ENCODE results near the gene ABI3. TPM values are rescaled to one million over a fixed set of nuclear protein-coding genes. Genes with fewer than 3 reads are reported as not detected.
A peak's percentile ranks its signal among the peaks of the same experiment; 100 is the strongest.

The ABI3 gene
- total and polyA plus RNA-seq, 9 of the 15 experiments (the other 6 are each of a cell fraction or from before 2014, with no cell fraction given) = not detected

DNA sequence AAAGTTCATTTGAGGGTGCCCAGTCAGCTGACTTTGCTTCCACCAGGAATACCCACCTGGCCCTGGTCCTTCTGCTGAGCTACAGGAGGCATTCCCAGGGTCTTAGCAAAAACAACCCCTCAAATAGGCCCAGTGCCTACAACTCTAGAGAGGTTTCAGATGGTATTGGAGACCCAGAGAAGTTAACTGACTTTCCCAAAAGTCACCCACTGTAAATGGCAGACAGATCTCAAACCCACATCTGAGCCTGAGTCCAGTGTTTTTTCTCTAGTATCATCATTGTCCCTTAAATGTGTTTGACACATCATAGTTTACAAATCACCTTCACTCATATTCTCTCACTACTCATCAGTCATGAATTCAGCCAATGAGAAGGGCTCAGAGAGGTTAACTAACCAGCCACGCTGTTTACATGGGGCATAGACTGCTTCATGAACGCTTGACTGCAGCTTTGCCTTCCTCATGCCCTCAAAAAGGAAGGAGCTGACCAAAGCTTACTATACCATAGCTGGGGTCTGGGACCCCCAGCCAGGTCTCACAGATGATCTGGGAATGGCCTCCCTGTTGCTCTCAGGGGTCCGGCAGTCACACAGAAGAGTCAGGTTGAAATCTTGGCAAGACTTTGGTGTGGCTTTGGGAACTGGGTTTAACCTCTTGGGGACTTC, 16.4 kb downstream of the ABI3 start (continued):
- TF ChIP-seq, protein P1, sequence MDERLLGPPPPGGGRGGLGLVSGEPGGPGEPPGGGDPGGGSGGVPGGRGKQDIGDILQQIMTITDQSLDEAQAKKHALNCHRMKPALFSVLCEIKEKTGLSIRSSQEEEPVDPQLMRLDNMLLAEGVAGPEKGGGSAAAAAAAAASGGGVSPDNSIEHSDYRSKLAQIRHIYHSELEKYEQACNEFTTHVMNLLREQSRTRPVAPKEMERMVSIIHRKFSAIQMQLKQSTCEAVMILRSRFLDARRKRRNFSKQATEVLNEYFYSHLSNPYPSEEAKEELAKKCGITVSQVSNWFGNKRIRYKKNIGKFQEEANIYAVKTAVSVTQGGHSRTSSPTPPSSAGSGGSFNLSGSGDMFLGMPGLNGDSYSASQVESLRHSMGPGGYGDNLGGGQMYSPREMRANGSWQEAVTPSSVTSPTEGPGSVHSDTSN (CRISPR knock-in tag; IDR thresholded peaks at IDR 0.05; ENCODE audit: low read depth) = no peak
- TF ChIP-seq, protein P1 (tag; conservative IDR thresholded peaks at IDR 0.05; ENCODE audit: low read depth) = no peak
- TF ChIP-seq RBM15 (IDR thresholded peaks at IDR 0.05; ENCODE audit: insufficient read depth, low read length) = no peak

DNA sequence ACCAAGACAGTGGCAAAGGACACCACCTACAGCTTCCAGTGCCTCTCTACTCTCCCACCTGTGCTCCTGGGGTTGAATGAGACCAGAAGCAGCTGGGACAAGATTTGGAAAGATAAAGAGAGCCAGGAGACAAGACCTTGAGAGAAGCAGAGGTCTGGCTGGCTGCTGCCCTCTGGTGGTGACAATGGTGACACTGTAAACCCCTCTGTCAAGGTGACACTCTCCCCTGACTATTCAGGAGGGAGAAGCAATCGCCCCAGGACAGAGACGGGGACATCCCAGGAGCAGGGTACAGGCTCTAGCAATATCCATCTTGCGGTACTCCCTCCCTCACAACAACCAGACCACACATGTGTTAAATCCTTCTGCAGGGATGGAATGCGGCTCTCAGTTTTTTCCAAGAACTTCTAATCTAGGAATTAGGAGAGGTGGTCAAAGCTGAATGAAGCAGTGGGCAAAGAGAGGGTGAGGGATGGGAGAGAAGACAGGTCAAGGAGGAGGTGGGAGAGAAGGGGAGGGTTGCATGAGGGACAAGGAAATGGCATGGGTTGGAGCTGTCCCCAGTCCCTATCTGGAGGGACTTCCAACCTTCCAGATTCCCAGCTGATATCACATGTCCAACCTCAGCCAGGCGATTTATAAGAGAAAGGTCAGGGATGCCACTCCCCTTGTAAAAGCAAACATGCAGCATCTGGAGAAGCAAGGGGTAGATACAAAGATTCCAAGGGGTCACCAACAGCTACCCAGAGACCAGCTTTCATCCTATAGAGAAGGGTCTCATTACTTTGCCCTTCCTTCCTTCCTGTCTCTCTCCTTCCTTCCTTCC, 17.1 kb downstream of the ABI3 start:
- DNase-seq (ENCODE audit: extremely low read depth in 1 of 4, low spot score in 3 of 4) (peak; percentile 80 to 82 (median 82)), ATAC-seq (peak; percentile 83), FAIRE-seq (peak; percentile 89)
- in situ Hi-C loops (cut with MboI) = no loop called here
- Histone ChIP-seq H3K4me2 (ENCODE audit: insufficient read depth, low read length) (no peak overlapping the region), H3K9ac (ENCODE audit: insufficient read depth in 1 of 2, low read depth in 2 of 2, low read length in 2 of 2) (no peak overlapping the region), H2AFZ (ENCODE audit: low read depth, low read length) (no peak overlapping the region), H3K9me3 (replicated peaks; ENCODE audit: control insufficient read depth, insufficient read depth, low read depth, low read length) (no peaks in the 10 kb centered on the region; the same call in 1 of the 2 replicates), H3K9me1 (ENCODE audit: control insufficient read depth, insufficient read depth, low read length) (no peaks in the 10 kb centered on the region), H4K20me1 (replicated peaks; ENCODE audit: control insufficient read depth, insufficient read depth, low read length) (no peaks in the 10 kb centered on the region), H3K4me1 (replicated peaks in 1 of 2; ENCODE audit: control insufficient read depth in 2 of 2, insufficient read depth in 2 of 2, low read length in 2 of 2) (peaks cover 5 to 33% of the 10 kb centered on the region in 2 experiments; a peak in 4 of 5 replicates), H3K27me3 (ENCODE audit: control insufficient read depth in 2 of 2, insufficient read depth in 2 of 2, low read length in 2 of 2) (peaks cover 0 to 55% of the 10 kb centered on the region in 2 experiments; a peak in 3 of 5 replicates), H3K36me3 (ENCODE audit: control insufficient read depth, insufficient read depth, low read length) (no peaks in the 10 kb centered on the region), H3K4me3 (no peak overlapping the region), H3K79me2 (ENCODE audit: control insufficient read depth, insufficient read depth, low read length) (no peaks in the 10 kb centered on the region), H3K27ac (ENCODE audit: extremely low read depth, low read depth, low read length) (no peak overlapping the region)
- 7% methylated on average over 5 of the region's 5 CpGs for WGBS (ENCODE audit: insufficient coverage, low coverage, missing lambda C conversion rate)
- ChIA-PET POLR2A (interaction anchor here (0.5 to 0.7 kb wide), 4 partner anchors 11 to 549 kb away, joined by 3 read pairs; no protein-coding TSS in a partner anchor), CTCF (ENCODE audit: low intra/inter-chr PET ratio) (interaction anchor here (1.5 to 1.7 kb wide), 2 partner anchors 47 to 63 kb away, joined by 6 read pairs; no protein-coding TSS in a partner anchor)
- BruUV-seq (replicated peaks) = no TSS peak
- intact Hi-C loops (cut with micrococcal nuclease) = loop anchor here (2.0 to 5.0 kb wide), 4 partner anchors 35 to 275 kb away; no protein-coding TSS in a partner anchor
- TF ChIP-seq KDM2B (CRISPR knock-in tag; IDR thresholded peaks at IDR 0.05) = no peak
- TF ChIP-seq, protein P2, sequence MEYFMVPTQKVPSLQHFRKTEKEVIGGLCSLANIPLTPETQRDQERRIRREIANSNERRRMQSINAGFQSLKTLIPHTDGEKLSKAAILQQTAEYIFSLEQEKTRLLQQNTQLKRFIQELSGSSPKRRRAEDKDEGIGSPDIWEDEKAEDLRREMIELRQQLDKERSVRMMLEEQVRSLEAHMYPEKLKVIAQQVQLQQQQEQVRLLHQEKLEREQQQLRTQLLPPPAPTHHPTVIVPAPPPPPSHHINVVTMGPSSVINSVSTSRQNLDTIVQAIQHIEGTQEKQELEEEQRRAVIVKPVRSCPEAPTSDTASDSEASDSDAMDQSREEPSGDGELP (CRISPR knock-in tag; IDR thresholded peaks at IDR 0.05; ENCODE audit: borderline replicate concordance) = peak; percentile 47; the same call in 1 of the 2 replicates
- TF ChIP-seq ESRRA (IDR thresholded peaks at IDR 0.05; ENCODE audit: borderline replicate concordance, low read depth) = peak; percentile 87
- peak; percentile 46; the same call in 1 of the 2 replicates for TF ChIP-seq CREM (IDR thresholded peaks at IDR 0.05; ENCODE audit: low read depth)
- TF ChIP-seq, protein P3, sequence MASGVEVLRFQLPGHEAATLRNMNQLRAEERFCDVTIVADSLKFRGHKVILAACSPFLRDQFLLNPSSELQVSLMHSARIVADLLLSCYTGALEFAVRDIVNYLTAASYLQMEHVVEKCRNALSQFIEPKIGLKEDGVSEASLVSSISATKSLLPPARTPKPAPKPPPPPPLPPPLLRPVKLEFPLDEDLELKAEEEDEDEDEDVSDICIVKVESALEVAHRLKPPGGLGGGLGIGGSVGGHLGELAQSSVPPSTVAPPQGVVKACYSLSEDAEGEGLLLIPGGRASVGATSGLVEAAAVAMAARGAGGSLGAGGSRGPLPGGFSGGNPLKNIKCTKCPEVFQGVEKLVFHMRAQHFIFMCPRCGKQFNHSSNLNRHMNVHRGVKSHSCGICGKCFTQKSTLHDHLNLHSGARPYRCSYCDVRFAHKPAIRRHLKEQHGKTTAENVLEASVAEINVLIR (CRISPR knock-in tag; IDR thresholded peaks at IDR 0.05) = 0 out of 2 replicates have a peak, but pooled peaks have one; percentile 9
- peak; percentile 85 for TF ChIP-seq SMC3 (conservative IDR thresholded peaks at IDR 0.05; ENCODE audit: insufficient read depth, low read depth, low read length)
- TF ChIP-seq GATA2 (CRISPR knock-in tag; IDR thresholded peaks at IDR 0.05) = peak; percentile 84
- peak; percentile 27 for TF ChIP-seq MEIS2 (IDR thresholded peaks at IDR 0.05; ENCODE audit: partially characterized antibody)
- TF ChIP-seq RFX7 (CRISPR knock-in tag; IDR thresholded peaks at IDR 0.05) = no peak
- TF ChIP-seq RAD21 (CRISPR knock-in tag; conservative IDR thresholded peaks at IDR 0.05 in 1 of 2, IDR thresholded peaks at IDR 0.05 in 1 of 2) = peak; percentile 71 to 83

All from K562 (cell line).